HG03045 (cell line): ENCODE results near the gene SPATA4.

Experiments
- ATAC-seq: cut with Tn5 transposase; IDR thresholded peaks from one replicate; pipeline ENCODE4 v1.9.1; 2021; ENCODE audit warnings: mild to moderate bottlenecking, moderate library complexity; ENCODE audit not compliant: unreplicated experiment

SPATA4 gene

DNA sequence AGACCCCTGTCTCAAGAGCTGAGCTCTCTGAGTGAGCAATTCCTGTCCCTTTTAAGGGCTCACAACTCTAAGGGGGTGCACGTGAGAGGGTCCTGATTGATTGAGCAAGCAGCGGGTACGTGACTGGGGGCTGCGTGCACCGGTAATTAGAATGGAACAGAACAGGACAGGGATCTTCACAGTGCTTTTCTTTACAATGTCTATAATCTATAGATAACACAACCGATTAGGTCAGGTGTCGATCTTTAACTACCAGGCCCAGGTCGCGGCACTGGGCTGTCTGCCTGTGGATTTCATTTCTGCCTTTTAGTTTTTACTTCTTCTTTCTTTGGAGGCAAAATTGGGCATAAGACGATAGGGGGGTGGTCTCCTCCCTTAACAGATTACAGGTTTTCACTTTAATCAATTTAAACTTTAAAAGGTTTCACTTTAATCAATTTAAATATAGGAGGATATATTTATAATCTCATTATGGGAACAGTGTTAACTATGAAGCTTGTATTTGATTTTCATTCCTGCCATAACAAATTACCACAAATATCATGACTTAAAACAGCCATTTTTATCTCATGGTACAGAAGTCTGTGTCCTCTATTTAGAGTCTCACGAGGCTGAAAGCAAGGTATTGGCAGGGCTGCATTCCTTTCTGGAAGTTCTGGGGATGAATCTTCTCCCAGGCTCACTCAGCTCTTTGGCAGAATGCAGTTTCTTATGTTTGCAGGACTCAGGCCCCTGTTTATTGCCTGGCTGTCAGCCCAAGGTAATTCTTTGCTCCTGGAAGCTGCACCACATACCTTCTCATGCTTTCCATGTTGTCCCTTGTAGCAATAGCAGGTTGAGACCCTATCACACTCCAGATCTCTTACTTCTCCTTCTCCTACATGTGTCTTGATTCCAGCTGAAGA lies 5.2 kb downstream of the SPATA4 start:
- ATAC-seq: no peak

DNA sequence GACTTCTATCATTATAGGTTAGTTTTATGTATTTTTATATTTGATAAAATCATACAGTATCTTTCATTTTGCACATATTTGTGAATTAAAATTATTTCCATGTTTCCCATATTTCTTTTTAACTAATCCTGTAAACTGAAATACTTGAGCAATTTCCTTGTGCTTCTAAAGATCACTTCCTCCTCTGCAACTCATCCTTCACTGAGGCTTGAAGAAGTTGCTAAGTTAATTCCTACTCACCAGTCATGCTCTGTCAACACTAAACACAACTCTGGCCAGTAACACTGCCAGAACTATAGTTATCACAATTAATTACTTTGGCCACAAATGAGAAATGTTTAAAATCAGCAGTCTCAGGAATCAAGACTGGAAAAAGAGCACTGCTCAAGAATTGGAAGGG lies 6.7 kb downstream of the SPATA4 start:
- no peak for ATAC-seq

GRCh38 chr4:176187624-176188023 lies 7.8 kb downstream of the SPATA4 start:
- ATAC-seq: no peak

GRCh38 chr4:176186671-176187395 lies 8.6 kb downstream of the SPATA4 start:
- no peak for ATAC-seq

DNA sequence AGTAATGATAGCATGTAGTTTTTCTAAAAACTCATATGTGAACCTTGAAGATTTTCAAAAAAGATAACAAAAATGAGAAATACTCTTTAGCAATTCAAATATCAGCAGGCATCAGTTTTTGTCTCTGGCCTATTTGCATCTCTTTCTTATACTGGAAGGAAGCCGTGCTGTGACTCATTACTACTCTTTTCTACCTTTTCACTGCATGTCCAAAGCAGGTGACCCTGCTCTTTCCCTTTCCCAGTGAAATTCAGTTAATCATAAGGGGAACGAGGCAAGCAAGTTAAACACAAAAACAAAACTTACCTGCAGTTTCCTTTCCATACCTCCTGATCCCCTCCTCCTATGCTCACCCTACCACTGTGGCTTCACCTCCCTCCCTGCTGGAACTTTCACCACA lies 9.3 kb downstream of the SPATA4 start:
- no peak for ATAC-seq

DNA sequence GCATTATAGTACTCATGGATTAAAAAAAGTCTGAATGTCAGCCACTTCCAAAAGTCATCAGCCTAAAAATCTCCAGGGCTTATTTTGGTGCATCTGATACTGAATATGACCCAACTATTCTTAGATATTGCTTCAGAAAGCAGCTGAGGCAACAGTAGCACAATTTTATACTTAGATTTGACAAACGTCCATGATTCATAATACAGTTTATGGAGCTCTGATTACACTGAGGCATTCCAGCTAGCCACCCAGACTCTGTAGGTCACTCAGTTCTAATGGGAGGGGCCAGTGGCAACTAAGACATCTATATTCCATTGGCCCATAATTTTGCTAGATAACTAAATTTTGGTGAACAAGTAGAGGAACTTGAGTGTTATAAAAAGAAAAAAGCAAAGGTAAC lies 10.3 kb downstream of the SPATA4 start:
- no peak for ATAC-seq

DNA sequence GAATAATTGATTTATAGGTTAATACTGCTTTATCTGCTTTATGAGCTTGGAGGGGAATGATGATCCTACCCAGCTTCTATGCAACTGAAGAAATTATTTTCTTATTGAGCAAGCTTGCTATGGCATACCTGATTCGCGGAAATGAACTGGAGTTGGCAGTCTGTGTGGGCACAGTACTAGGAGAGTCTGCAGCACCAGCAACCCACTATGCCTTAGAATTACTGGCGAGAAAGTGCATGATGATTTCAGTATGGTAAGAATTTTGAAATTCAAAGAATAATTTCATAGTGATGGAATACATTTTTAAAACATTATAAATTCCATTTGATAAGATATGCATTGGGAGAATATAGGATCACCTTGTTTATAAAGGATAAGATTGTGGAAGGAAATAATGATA lies 32.3 kb downstream of the SPATA4 start:
- ATAC-seq: no peak

DNA sequence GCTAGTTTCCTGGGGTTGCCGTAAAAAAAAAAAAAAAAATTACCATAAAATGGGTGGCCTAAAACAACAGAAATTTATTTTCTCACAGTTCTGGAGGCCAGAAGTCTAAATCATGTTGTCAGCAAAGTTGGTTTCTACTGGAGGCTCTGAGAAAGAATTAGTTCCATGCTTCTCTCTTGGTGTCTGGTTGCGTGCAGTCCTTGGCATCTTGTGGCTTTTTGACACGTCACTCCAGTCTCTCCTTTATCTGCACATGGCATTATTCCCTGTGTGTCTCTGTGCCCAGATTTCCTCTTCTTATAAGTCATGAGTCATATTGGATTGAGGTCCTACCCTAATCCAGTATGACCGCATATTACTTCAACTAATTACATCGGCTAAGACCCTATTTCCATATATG lies 38.7 kb downstream of the SPATA4 start:
- ATAC-seq: no peak

DNA sequence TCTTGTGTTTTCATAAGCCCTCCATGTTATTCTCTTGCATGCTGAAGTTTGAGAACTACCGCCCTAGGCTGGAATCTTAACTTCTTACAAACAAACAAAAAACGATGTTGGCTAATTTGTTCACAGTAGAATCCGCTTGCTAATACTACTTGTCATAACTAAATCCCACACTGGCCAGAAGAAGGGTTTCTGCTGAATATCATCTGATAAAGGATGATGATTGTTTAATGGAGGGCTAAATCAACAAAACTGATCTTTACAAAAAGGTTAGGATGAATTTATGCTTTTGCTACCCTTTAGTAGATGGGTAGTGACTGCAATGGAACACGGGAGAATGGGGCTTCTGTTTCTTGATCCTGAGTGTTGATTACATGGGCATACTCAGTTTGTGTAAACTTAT lies 42.3 kb downstream of the SPATA4 start:
- ATAC-seq: no peak

- ATAC-seq: no peak
These were observed 44.7 kb downstream of the SPATA4 start for GRCh38 chr4:176150704-176151103.

- ATAC-seq: no peak
These were observed 45.1 kb downstream of the SPATA4 start for GRCh38 chr4:176150356-176150682.

DNA sequence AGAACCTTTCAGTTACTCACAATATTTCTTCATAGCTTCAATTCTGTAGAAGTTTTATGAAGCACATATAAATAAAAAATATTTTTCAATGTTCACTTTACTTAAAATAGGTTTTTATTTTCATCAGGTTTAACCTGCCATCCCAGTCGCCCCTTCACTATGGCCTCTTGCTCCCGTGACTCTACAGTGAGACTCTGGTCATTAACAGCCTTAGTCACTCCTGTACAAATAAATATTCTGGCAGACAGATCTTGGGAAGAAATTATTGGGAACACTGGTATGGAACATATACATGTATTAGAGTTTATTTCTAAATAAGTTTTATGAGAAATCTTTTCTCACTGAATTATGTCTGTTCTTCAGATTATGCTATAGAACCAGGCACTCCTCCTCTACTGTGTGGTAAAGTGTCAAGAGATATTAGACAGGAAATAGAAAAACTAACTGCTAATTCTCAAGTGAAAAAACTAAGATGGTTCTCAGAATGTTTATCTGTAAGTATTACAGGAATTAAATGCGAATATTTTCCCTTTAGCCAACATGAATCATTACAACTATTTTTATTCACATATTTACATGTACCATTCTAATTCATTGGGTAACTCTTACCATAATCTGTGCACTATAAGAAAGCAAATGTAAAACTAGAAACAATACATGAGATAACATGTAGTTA lies 45.6 kb downstream of the SPATA4 start:
- no peak for ATAC-seq

DNA sequence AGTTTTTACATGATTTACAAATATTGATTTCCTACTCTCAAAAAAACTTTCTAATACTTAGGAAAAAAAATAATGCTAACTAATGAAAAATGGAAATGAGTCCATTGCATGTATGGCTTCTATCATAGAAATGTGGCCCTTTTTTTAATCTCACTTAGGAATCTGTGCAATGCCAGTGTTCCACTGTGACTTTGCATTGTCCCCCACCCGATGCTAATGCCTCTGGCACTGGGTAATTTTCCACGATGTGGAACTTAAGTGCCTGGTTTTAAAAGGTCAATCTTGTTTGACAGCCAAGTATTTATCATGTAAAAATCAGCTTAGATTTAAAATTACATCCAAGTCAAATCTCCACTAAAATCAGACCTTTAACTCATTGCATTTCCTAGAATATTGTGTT lies 53.1 kb downstream of the SPATA4 start:
- no peak for ATAC-seq

DNA sequence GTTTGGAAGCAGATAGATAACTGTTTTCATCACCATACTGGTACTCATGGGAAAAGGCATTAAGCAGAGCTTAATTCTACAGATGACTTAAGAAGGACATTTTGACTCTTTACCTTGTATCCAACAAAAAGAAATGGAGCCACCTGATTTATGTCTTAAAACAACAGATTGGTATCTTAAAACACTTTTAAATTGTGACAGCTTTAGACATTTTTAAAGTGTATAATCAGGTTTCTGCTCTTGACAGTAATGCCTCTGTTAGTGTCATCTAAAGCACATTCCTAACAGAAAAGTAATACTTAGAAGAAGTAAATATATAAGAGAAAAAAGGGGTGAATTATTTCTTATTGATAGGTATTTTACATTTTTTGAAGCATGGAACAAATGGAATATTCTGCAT lies 55.9 kb downstream of the SPATA4 start:
- no peak for ATAC-seq

- no peak for ATAC-seq
These were observed 57.8 kb downstream of the SPATA4 start for GRCh38 chr4:176137631-176138030.

GRCh38 chr4:176134670-176135069 lies 60.7 kb downstream of the SPATA4 start:
- no peak for ATAC-seq
